Measurements from ENCODE around the gene ABCF2.

DNA sequence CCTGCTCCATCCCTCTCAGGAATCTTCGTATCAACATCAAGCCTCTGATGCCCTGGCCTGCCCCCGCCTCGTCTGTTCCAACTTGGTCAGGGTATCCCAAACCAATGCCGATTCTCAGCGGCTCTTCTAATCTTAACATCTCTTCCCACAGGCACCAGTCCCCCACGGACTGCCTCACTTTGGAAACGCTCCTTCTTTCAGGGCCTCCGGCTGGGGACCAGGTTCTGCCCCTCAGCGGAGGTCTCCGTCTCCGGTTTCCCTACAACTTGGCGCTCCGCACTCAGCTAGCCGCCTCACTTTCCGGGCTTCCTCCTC lies 488 bp downstream of the ABCF2 start:
- TF ChIP-seq CTCF (conservative IDR thresholded peaks at IDR 0.05; ENCODE audit: low read depth, low read length) (no peak), RFX5 (IDR thresholded peaks at IDR 0.05; ENCODE audit: low read depth, low read length) (no peak), BHLHE40 (IDR thresholded peaks at IDR 0.05; ENCODE audit: low read depth, low read length) (no peak), POLR2A (IDR thresholded peaks at IDR 0.05; ENCODE audit: low read depth, low read length) (no peak), RCOR1 (IDR thresholded peaks at IDR 0.05; ENCODE audit: insufficient replicate concordance, low read length) (no peak)

Measured in IMR-90 (cell line).